ENCODE measurements around the gene PPIP5K2.

GRCh38 chr5:103211576-103212561 lies 91.8 kb downstream of the PPIP5K2 start:
- TF ChIP-seq, protein P1, sequence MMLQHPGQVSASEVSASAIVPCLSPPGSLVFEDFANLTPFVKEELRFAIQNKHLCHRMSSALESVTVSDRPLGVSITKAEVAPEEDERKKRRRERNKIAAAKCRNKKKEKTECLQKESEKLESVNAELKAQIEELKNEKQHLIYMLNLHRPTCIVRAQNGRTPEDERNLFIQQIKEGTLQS (IDR thresholded peaks at IDR 0.05): no peak
- TF ChIP-seq SP1 (IDR thresholded peaks at IDR 0.05): no peak

All from liver (tissue), 1 donor.